ENCODE results near the gene ARSJ. TPM values are rescaled to one million over a fixed set of nuclear protein-coding genes. Genes with fewer than 3 reads are reported as not detected.

Gene ARSJ
- total RNA-seq, 4 donors from 2014 or later: 3.8 to 21.5 (median 7.8) TPM

GRCh38 chr4:113998531-113998930 is 19.1 kb upstream of the ARSJ start:
- ATAC-seq (ENCODE audit: low FRiP score) (no peak), DNase-seq (ENCODE audit: low spot score) (no peak)
- TF ChIP-seq CTCF (IDR thresholded peaks at IDR 0.05): no peak

GRCh38 chr4:113998079-113998478 is 18.6 kb upstream of the ARSJ start:
- DNase-seq (ENCODE audit: low spot score) (no peak), ATAC-seq (ENCODE audit: low FRiP score) (no peak)
- no peak for TF ChIP-seq CTCF (IDR thresholded peaks at IDR 0.05)

DNA sequence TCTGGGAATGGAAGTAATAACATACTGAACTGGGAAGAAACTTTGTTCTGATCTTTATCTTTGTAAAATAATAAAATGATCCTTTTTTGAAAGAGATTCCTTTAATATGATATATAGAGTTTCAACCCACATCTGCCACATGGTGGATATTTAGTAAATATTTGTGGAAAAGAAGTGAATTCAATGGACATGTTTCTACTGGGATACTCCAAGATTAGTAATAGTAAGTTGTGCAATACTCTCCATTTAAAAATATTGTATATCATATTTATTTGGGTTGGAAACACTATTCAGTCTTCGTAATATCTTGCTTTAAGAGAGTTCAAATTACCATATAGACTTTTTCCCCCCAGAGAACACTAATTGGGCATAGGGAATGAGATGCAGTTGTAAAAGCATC is 17.8 kb upstream of the ARSJ start:
- DNase-seq (ENCODE audit: low spot score): no peak
- ATAC-seq (ENCODE audit: low FRiP score): no peak
- TF ChIP-seq CTCF (IDR thresholded peaks at IDR 0.05): no peak

DNA sequence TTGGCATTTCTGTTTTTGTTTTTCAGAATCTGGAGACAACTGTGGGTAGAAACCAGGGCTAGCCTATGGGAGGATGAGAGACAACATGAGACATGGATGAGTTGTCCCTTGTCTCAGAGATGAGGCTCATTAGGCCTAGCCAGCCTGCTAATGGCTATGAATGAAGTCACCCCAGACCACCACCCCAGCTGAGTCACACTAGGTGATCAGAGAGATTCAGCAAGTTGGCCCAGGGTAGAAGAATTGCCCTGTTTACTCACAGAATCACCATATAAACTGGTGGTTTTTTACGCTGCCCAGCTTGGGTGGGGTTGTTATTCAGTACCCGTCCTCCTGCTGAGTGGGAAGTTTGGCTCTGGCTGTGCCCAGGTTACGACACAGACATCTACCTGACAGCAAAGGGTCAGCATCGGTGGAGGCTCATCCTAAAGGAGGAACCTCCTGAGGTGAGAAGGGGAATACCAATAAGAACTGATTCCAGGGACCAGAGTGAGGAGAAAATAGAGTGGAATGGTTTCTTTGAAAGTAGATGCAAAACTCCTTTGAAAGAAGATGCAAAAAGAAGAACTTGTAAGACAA is 17.2 kb upstream of the ARSJ start:
- TF ChIP-seq CTCF (IDR thresholded peaks at IDR 0.05): no peak
- DNase-seq (ENCODE audit: low spot score) (no peak), ATAC-seq (ENCODE audit: low FRiP score) (no peak)

GRCh38 chr4:113993887-113994286 is 14.4 kb upstream of the ARSJ start:
- ATAC-seq (ENCODE audit: low FRiP score) (no peak), DNase-seq (ENCODE audit: low spot score) (no peak)
- TF ChIP-seq CTCF (IDR thresholded peaks at IDR 0.05): no peak

GRCh38 chr4:113990886-113991285 is 11.4 kb upstream of the ARSJ start:
- no peak for DNase-seq (ENCODE audit: low spot score)
- TF ChIP-seq CTCF (IDR thresholded peaks at IDR 0.05): no peak
- ATAC-seq (ENCODE audit: low FRiP score): no peak

DNA sequence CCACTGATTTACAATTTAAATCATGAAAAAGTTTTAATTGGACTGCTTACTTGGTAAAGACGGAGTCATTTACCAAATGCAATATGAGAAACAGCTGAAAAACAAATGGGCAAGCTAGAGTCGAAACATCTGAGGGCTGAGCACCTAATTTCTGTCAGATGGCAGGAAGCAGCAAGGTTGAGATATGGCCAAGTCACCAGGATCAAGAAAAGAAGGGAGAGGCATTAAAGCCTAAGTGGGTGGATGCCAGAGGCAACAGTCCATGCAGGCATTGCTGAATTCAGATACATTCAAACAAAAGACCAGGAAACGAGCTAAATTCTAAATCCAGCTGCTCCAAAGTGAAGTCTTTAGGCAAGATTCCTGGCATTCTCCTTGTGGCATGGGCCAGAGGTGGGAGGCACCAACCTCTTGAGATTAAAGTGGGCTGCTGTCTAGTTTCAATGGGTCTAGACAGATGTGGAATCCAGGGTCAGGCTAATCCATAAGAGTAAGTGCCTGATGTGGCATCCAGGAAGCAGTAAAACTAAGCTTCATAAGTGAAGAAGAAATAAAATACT is 8.0 kb upstream of the ARSJ start:
- TF ChIP-seq CTCF (IDR thresholded peaks at IDR 0.05): no peak
- ATAC-seq (ENCODE audit: low FRiP score) (no peak), DNase-seq (ENCODE audit: low spot score) (no peak)

All from omental fat pad (tissue), 4 donors.